Stimulated activated CD8-positive, alpha-beta memory T cell treated with anti-CD3 and anti-CD28 coated beads, Interleukin-4, amount 100 ng/mL, for 1 hour (primary cell): ENCODE results near the gene RNF182.
"Not testable (repeated sequence)": the region's sequence is repeated elsewhere in the genome, so short reads cannot be mapped to it uniquely, and the experiment has no call there.

Experiments used
- DNase-seq, 2 donors: peaks; one replicate each; pipeline ENCODE4 v3.0.0-alpha.2; 2020; ENCODE audit warnings: low read depth in 2 of 2, low spot score in 1 of 2

Gene RNF182, protein sequence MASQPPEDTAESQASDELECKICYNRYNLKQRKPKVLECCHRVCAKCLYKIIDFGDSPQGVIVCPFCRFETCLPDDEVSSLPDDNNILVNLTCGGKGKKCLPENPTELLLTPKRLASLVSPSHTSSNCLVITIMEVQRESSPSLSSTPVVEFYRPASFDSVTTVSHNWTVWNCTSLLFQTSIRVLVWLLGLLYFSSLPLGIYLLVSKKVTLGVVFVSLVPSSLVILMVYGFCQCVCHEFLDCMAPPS

DNA sequence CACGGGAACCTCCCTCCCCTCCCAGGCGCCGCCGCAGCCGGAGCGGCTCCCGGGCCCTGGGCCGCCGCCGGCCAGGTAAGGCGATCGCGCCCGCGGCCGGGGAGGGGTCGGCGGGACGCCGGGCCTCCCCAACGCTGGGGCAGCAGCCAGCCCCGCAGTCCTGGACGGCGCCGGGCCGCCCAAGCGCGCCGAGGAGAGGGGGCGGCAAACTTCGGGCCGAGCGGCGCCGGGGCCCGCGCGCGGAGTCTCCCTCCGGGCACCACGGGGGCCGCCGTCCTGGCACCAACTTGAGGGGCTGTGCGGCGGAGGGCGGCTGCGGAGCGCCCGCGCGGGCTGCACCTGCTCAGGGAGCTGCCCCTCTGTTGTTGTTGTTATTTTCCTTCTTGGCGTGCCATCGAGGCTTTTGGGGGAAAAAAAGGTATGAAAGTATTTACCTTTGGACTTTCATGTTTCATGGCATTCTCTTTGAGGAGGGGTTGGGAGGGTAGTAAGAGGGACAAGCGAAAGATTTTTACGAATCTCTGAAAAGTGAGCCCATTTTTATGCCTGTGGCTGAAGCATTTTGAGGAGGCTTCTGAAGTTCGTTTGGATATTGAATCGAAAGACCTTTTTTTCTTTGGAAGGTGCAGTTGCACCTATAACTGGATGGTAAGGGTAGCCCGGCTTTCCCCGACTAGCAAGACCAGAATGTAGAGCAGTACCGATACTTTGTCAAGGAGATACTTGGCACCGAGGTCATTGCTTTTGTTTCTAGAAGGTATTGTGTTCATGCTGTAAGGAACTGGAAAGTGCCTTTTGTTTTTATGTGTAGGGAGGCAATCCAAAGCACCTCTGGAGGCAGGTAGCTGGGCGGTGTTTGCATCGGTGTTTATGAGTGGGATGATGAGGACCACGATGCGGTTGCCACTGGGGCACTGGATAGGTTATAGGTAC lies at the start of gene RNF182:
Gene RNF182 (plus strand): TSS at position 4 of the 933 bp plus-strand sequence. CDS start 52,168 bp downstream, outside the sequence.
- no peak for DNase-seq

DNA sequence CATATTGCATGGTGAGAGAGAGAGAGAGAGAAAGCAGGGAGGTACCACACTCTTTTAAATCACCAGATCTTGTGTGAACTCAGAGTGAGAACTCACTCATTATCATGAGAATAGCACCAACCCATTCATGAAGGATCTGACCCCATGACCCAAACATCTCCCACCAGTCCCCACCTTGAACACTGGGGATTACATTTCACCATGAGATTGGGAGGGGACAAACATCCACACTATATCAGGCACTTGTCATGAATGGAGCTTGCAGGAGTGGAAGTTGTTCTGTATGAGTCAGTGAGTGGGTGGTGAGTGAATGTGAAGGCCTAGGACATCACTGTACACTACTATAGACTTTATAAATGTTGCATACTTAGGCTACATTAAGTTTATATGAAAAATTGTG lies 47.7 kb upstream of the RNF182 start:
- DNase-seq: no peak

DNA sequence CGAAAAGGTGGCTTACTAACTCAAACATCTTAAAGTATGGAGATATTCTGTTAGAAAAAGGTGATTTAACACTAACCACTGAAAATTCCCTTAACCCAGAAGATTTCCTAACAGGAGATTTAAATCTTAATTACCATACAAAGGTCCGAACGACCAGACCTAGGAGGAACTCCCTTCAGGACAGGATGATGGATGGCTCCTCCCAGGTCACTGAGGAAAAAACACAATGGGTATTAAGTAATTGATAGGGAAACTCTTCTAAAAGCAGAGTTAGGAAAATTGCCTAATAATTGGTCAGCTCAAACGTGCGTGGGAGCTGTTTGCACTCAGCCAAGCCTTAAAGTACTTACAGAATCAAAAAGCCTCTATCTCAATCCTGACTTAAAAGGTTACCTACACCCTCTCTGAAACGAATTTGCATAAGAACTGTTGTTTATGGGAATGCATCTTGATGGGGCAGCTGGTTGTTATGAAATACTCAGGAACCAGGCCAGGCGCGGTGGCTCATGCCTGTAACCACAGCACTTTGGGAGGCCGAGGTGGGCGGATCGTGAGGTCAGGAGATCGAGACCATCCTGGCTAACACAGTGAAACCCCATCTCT lies 44.6 kb upstream of the RNF182 start:
- DNase-seq: not testable (repeated sequence)

DNA sequence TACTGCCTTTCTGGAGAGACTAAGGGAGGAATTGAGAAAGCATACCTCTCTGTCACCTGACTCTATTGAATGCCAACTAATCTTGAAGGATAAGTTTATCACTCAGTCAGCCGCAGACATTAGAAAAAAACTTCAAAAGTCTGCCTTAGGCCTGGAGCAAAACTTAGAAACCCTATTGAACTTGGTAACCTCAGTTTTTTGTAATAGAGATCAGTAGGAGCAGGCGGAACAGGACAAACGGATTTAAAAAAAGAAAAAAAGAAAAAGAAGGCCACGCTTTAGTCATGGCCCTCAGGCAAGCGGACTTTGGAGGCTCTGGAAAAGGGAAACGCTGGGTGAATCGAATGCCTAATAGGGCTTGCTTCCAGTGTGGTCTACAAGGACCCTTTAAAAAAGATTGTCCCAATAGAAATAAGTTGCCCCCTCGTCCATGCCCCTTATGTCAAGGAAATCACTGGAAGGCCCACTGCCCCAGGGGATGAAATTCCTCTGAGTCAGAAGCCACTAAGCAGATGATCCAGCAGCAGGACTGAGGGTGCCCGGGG lies 43.1 kb upstream of the RNF182 start:
- no peak for DNase-seq

DNA sequence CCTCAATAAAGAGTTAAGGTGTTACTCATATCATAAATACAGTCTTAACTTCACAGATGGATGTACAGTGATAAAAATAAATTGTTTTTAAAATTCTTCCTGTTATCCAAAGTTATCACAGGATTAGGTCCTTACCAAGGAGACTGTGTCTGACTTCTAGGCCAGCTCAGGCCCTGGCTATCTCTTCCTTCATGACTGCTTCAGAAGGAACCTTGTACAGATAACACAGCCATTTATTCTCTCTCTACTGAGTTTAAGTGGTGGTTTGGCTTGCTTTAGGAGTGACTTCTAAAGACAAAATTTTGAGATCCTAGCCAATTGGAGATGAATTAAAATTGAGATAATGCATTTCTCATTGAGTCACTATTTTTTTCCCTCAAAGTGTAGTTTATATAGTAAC lies 40.8 kb upstream of the RNF182 start:
- no peak for DNase-seq

DNA sequence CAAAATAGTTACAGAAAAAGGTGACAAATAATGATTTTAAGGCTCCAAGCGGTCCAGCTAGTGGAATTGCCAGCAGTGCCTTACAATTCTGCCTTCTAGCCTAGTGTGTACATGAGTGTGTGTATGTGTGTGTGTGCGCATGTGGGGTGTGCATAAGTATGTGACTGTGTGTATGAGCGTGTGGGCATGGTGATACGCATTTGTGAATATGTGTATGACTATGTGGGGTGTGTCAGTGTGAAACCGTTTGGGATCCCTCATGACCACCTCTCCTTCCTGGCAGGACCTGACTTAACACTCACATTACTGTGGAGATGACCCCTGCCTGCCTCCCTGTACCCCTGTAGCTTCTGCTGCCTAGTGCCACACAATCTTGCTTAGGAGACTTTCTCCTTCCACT lies 40.4 kb upstream of the RNF182 start:
- DNase-seq: no peak

DNA sequence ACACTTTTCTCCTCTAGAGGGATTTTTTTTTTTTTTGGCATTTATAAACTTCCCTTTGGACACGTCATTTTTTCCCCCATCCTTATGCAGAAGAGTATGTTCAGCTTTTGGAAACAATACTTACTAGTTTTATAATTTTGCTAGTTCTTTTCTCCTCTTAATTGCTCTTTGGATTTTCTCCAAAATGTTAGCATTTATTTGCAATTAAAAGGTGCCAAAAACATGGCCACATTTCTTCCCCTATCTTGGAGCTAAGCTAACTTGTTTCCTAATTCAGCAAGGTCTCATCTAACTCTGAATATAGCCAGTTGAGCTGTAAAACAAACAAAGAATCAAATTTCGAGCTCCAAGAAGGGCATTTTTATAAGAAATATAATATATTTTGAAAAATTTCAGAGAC lies 39.2 kb upstream of the RNF182 start:
- no peak for DNase-seq

DNA sequence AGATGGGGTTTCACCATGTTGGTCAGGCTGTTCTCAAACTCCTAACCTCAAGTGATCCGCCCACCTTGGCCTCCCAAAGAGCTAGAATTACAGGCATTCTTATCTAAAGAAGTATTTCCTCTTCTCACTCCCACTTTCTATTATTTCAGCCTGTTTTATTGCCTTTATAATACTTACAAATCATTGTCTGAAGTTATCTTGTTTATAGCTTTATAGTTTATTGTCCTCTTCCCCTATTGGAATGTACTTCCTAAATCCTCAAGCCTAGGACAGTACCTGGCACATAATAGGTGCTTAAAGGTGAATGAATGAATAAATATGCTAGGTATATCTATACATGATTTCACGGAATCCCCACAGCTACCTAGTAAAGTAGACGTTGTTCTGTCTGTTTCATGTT lies 37.8 kb upstream of the RNF182 start:
- DNase-seq: no peak

DNA sequence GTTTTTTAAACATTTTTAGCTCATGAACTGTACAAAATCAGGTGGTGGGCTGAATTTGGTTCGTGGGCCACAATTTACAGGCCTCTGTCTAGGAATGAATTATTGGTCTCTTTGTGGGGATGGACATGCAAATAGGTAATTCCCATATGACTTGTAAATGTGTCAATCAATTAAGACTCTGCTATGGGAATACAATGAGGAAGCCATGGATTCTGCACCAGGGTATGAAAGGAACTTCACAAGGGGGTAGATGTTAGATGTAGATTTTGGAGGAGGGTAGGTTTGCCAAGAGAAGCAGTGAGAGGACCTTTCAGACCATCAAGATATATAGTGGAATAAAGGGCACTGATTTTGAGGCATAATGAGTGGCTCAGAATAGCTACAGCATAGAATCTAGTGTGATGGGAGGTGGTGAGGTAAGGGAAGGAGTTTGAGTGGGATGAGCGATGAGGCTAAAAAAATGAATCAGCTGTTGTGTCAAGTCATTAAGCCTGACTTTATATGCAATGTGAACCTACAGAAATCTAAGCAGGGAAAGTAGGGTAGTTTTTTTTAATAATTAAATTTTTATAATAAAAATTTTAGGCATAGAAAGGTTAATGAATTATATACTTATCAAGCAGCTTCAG lies 32.6 kb upstream of the RNF182 start:
- no peak for DNase-seq

DNA sequence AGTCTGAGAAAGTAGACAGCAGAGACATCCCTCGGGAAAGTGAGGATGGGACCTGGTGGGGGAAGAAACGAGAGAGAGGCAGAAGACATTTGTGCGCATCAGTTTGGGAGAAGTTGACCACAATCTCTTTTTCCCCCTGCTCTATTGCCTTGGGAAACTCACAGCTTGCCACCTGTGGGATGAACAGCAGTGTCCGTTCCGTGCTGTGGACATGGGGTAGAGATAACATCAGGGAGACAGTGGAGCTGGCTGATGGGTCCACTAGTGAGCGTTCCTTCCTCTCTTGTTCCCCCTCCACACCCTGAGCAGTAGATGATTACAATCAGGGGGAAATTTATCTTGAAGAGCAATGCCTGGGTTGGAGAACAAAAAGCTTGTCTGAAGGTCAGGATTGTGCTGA lies 21.8 kb upstream of the RNF182 start:
- DNase-seq: no peak

DNA sequence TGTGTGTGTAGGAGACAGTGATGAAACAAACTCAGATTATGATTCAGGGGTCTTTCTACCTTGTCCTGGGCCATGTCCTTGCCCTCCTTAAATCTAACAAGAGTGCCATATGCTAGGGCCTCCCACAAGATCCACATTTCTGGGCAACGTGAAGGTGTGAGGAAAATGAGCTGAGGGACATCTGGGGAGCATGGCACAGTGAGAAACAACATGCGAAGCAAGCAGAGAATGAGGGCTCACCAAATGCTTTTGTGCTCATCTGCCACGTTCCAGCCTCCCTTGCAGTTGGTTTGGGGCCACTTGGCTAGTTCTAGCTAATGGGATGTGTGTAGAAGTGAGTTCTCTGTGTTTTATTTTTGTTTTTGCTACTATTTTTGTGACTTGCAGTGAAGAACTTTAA lies 21.4 kb upstream of the RNF182 start:
- DNase-seq: no peak

DNA sequence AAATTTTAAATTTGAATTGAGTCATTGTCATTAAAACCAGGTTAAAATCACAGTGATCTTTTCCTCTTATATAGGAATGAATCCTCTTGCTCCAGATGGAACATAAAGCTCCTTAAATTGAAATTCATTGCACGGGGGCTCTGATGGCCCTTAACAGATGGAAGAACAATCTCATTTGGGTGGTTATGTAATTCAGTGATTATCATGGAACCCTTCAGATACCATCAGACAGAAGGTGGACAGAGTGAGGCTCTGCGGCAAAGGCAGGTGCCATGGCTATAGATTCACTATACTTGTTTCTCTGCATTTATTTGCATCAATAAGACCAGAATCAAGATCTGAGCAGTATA lies 17.8 kb upstream of the RNF182 start:
- DNase-seq: no peak

DNA sequence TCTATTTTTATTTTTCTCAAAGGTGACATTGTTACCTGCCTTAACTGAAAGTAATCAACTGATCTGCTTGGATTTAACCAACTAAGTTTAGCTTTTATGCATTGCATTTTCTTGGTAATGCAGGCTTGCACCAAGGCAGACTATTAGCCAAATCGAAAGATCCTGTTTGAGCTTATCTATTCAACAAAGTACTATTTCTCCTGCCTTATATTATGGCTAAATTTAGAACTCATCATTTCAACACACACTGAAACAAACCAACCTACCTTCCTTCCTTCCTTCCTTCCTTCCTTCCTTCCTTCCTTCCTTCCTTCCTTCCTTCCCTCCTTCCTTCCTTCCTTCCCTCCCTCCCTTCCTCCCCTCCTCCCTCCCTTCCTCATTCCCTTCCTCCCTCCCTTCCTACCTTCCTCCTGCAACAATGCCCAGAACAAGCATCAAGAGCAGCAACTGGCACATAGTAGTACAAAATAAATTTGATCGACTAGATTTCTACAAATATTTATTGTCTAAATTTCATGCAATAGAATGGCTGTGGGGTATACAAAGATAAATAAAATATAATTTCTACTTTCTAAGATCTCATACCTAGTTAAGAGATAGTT lies 17.0 kb upstream of the RNF182 start:
- no peak for DNase-seq

DNA sequence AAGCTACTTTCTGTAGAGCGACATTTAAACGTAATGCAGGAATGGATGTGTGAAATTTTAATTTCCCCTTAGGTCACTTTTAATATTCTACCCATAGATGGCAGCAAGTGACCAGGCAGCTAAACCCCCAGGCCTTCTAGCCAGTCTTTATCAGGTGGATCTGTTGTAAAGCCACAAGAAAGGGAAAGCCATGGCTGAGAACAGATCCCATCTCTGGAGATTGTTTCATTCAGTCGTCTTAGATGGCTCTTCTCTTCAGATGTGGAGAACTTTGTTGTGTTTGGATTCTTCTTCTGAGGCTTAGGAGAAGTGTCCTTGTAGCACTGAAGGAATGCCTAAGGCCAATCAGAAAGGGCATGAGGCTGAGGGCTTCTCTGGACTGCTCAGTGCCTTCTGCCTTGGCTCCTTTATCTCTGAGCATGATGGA lies 15.8 kb upstream of the RNF182 start:
- DNase-seq: no peak

DNA sequence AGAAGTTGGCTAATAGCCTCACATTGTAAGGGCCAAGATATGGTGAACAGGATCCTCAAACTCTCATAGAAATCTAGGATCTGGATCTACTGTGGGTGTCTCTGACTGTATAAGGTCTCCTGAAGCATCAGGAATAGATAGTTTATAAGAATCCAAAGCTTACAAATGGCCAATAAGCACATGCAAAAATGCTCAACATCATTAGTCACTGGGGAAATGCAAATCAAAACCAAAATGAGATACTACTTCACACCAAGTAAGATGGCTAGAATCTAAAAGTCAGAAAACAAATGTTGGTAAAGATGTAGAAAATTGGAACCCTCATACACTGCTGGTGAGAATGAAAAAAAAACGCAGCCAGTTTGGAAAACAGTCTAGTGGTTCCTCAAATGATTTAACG lies 14.3 kb upstream of the RNF182 start:
- no peak for DNase-seq

DNA sequence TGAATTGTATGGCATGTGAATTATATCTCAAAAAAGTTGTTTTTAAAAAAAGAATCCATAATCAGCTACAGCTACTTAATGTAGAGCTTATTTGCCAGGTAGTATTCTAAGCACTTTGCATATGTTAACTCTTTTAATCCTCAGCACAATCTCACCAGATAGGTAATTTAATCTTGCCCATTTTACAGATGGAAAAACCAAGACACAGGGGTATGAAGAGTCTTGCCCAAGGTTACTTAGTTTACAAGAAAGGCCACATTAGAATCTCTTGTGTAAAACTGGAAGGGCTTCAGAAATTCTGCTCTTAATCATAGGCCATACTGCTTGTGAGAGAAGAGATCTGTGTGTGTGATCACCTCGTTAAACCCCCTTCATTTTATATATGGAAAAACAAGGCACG lies 13.4 kb upstream of the RNF182 start:
- DNase-seq: no peak

DNA sequence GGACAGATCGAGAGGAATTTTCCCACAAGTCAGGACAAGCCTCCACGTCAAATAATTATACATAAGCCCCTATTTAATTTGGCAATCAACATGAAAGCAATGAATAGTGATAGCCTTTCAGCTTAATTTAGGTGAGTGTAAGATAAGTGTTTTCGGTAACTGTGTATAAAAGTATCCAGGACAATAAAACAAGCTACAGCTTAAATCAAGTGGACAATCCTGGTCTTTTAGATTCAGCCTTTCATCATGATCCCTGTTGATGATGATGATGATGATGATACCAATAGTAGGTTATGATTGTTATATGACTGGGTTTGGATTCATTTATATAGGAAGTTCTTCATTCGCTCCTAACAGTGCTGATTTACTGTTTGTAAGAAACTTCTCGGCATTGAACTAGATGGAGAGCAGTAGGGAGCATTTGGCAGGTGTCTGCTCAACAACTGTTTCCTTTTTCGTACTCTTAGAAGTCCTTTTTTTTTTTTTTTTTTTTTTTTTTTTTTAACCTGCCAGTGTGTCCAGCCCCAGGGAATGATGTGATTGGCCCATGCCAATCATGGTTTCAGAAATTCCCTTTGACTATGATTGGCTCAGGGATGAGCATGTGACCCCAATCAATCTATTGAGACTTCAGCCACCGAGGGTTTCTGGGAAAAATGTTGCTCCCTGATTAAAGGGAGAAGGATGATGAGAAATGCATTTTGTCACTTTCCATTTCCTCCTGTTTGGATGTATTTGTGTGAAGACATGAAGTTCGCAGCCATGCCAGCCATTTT lies 11.3 kb upstream of the RNF182 start:
- DNase-seq: no peak

DNA sequence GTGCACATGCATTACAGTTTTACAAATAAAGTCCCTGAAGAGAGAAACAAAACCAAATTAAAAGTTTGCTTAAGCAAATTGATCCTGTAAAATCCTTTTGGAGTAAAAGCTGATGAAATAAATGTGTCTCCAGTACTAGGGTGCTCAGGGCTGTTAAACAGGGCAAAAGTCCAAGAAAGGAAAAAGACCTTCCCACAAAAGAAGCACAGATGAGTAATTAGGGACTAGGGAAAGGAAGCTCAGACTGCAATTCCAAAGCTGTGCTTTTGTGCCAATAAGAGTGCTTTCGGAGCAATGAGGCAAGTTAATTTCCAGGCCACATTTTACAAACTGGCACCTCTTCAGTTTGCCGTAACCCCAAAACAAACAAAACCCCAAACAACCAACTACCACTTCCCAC lies 10.4 kb upstream of the RNF182 start:
- no peak for DNase-seq

DNA sequence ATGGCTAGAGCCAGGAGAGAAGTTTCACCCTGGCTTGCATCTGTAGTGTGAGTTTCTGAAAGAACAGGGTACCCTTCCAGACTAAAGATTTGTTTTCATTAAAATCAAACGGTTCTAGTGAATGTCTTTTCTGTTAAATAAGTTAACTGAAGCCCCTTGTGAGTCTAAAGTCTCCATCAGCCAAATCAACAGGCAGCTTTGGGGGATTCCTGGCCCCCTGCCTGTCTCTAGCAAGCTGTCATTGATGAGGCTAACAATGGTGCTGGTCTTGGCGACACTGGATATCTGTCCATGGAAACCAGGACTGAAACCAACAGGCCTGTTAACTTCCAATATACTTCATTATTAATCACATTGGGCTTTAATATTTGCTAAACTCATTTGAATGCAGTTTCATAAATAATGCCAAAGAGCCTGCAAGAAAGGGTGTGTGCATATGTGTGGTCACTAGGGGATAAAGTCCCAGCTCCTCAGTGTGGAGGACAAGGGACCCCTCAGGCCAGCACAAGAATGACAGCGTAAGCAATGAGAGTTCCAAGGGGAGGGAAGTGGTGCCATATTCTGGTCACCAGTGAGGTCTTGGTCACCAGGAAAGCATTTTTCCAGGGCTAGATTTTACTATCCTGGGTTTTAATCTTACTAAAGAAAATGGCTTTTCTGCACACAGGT lies 9.1 kb upstream of the RNF182 start:
- no peak for DNase-seq
